ENCODE measurements around the gene NRP2. TPM values are rescaled to one million over a fixed set of nuclear protein-coding genes. Genes with fewer than 3 reads are reported as not detected.
A peak's percentile ranks its signal among the peaks of the same experiment; 100 is the strongest.

The NRP2 gene
- total and polyA plus RNA-seq, 2 of the 13 experiments (the other 11 are each of a cell fraction or from before 2014, with no cell fraction given): 0.65 to 1.4 TPM

- no TSS peak for BruUV-seq (replicated peaks)
- Histone ChIP-seq H3K4me2 (ENCODE audit: low read depth, low read length) (peak overlapping the region; percentile 25; the same call in 1 of the 2 replicates), H3K36me3 (replicated peaks in 1 of 2; ENCODE audit: control insufficient read depth in 1 of 2, insufficient read depth in 2 of 2, low read length in 2 of 2) (no peaks in the 10 kb centered on the region), H3K27ac (ENCODE audit: extremely low read length, insufficient read depth, low read length) (peak overlapping the region; percentile 20), H4K20me1 (ENCODE audit: insufficient read depth, low read length) (no peaks in the 10 kb centered on the region), H3K79me2 (ENCODE audit: insufficient read depth, low read length) (no peaks in the 10 kb centered on the region), H3K4me1 (ENCODE audit: insufficient read depth, low read length) (peaks cover 59% of the 10 kb centered on the region), H2AFZ (ENCODE audit: low read length) (no peak overlapping the region), H3K4me3 (replicated peaks in 1 of 3; ENCODE audit: insufficient read depth in 1 of 3, low read depth in 2 of 3, low read length in 3 of 3) (no peak overlapping the region), H3K9me3 (ENCODE audit: low read length) (no peaks in the 10 kb centered on the region), H3K27me3 (ENCODE audit: control insufficient read depth in 1 of 2, insufficient read depth in 2 of 2, low read length in 2 of 2) (no peaks in the 10 kb centered on the region), H3K9ac (ENCODE audit: insufficient read depth, low read depth, low read length) (no peak overlapping the region)
- ATAC-seq (peak; percentile 66), FAIRE-seq (peak; percentile 43), DNase-seq (ENCODE audit: low spot score) (peak; percentile 65)
- ChIA-PET CTCF (ENCODE audit: low intra/inter-chr PET ratio, low total read pairs) (no interaction called here), POLR2A (interaction anchor here (1.2 kb wide), 1 partner anchor 15 kb away, joined by 5 read pairs; no protein-coding TSS in a partner anchor)
- intact Hi-C loops (cut with micrococcal nuclease; ENCODE audit: unreplicated experiment): no loop called here
- WGBS (ENCODE audit: low lambda C conversion rate): 25% methylated on average over 9 of the region's 9 CpGs
- in situ Hi-C loops (cut with HindIII; ENCODE audit: extremely low pct_ligation_motif_present, low pct_unique_long_range_greater_than_20kb): no loop called here
- peak; percentile 39; the same call in 1 of the 2 replicates for TF ChIP-seq PHF21A (CRISPR knock-in tag; IDR thresholded peaks at IDR 0.05)
- TF ChIP-seq RERE (CRISPR knock-in tag; IDR thresholded peaks at IDR 0.05; ENCODE audit: low read depth): no peak
- no peak for TF ChIP-seq ZNF30 (CRISPR knock-in tag; IDR thresholded peaks at IDR 0.05)
- no peak for TF ChIP-seq ZBTB2 (CRISPR knock-in tag; IDR thresholded peaks at IDR 0.05; ENCODE audit: low read depth)
- 0 out of 2 replicates have a peak, but pooled peaks have one; percentile 28 for TF ChIP-seq IRF9 (CRISPR knock-in tag; IDR thresholded peaks at IDR 0.05; ENCODE audit: borderline replicate concordance)
- 0 out of 2 replicates have a peak, but pooled peaks have one; percentile 44 for TF ChIP-seq REPIN1 (CRISPR knock-in tag; IDR thresholded peaks at IDR 0.05; ENCODE audit: borderline replicate concordance, low read depth)
- TF ChIP-seq ZIK1 (CRISPR knock-in tag; IDR thresholded peaks at IDR 0.05; ENCODE audit: borderline replicate concordance, low read depth): 0 out of 2 replicates have a peak, but pooled peaks have one; percentile 14
- no peak for TF ChIP-seq ZNF160 (CRISPR knock-in tag; IDR thresholded peaks at IDR 0.05)
- peak; percentile 31; the same call in 1 of the 2 replicates for TF ChIP-seq ZFP91 (CRISPR knock-in tag; IDR thresholded peaks at IDR 0.05; ENCODE audit: borderline replicate concordance)
- TF ChIP-seq ZNF839 (CRISPR knock-in tag; IDR thresholded peaks at IDR 0.05; ENCODE audit: borderline replicate concordance): no peak
- TF ChIP-seq POGZ (CRISPR knock-in tag; IDR thresholded peaks at IDR 0.05): peak; percentile 29; the same call in 1 of the 2 replicates
- TF ChIP-seq ERF (CRISPR knock-in tag; IDR thresholded peaks at IDR 0.05): 0 out of 2 replicates have a peak, but pooled peaks have one; percentile 11
- TF ChIP-seq DRAP1 (CRISPR knock-in tag; IDR thresholded peaks at IDR 0.05): no peak
These were observed 21.9 kb downstream of the NRP2 start for GRCh38 chr2:205704127-205704741.
